TTC549 (cell line): ENCODE data around the gene FBRSL1.
"Not testable (repeated sequence)": the region's sequence is repeated elsewhere in the genome, so short reads cannot be mapped to it uniquely, and the experiment has no call there.

Source experiments
- FAIRE-seq: peaks from 2 replicates; lab custom pipeline; 2012; peaks lifted over from hg19 to GRCh38; lab: Jason Lieb, UNC

FBRSL1 gene

DNA sequence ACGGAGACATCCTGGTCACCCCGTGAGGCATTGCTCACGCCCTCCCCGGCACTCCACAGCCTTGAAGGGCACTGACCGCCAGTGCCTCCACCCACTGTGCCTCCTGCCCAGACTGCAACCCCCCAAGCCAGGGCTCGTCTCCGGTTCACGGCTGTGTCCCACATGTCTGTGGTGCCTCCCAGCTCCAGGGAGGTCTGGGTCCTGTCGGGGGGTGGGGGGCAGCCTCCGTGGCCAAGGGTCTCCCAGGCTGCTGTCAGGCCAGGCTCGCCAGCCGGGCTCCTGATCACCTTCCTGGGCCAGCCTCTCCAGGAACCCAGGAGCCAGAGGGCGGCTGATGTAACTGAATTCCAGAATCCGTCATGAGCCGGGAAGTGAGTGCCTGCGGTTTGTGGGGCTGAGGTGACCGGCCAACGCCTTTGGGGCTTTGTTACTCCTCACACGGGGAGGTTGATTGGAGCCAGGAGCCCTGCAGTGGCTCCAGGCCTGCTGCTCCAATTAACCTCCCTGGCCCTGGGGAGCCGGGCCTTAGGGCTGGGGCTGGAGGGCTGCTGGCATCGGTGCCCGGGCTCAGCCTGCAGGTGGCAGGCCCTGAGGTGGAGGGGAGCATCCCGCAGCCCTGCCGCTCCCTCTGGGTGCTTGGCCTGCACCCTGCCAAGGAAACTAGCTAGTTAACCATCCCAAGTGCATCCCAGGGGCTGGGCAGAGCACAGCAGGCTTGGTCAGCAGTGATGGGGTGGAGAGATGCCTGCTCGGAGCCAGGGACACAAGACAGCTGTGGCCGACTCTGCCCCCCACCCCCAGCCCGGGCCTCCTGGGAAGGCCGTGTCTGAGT is 36.4 kb upstream of the FBRSL1 start:
- no peak for FAIRE-seq

DNA sequence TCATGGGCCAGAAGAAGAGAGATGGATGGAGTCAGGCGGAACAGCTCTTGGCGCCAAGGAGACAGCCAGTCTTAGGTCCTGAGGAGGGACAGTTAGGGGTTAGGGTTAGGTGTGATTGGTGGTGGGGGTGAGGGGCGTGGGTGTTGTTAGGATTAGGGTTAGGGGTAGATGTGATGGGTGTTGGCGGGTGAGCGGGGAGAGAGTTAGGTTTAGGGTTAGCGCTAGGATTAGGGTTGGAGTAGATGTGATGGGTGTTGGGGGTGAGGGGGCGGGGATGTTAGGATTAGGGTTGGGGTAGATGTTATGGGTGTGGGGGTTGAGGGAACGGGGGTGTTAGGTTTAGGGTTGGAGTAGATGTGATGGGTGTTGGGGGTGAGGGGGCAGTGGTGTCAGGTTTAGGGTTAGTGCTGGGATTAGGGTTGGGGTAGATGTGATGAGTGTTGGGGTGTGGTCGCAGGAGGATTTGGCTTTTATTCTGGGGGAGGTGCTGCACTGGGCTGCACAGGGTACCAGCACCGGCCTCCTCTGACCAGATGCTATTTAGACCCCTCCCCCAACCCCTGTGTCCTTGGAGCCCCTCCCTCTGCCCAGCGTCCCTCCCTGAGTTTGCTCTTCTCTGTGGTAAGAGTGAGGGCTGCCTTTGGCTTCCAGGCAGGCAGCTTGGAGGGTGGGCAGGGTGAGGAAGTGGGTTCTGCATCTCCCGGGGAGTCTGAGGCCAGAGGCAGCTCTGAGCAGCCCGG is 35.6 kb upstream of the FBRSL1 start:
- FAIRE-seq = no peak

DNA sequence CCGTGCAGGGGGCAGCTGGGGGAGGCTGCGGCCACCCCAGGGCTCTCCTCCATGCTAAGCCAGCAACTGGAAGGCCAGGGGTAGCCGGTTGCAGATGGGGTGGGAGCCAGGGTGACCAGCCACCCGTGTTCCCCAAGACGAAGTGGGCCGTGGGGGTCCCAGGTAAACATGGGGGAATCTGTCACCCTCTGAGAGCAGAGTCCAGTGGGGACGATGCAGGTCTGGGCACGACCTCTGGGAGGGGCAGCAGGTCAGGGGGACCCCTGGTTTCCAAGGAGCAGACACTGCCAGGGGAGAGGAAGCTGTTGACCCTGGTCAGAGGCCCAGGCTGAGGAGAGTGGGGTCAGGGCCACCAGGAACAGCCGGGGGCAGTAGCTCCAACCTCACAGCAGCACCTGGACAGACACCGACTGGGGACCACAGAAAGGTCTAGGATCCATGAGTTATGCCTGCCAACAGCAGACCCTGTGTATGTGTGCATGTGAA is 35.0 kb upstream of the FBRSL1 start:
- FAIRE-seq = no peak

DNA sequence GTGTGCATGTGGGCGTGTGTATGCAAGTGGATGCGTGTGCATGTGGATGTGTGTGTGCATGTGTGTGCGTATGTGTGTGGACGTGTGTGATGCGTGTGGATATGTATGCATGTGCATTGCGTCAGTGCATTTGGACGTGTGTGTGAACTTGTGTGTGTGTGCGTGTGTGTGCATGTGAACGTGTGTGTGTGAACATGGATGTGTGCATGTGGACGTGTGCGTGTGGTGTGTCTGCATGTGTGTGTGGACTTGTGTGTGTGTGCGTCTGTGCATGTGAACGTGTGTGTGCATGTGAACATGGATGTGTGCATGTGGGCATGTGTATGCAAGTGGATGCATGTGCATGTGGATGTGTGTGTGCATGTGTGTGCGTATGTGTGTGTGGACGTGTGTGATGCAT is 34.4 kb upstream of the FBRSL1 start:
- no peak for FAIRE-seq

DNA sequence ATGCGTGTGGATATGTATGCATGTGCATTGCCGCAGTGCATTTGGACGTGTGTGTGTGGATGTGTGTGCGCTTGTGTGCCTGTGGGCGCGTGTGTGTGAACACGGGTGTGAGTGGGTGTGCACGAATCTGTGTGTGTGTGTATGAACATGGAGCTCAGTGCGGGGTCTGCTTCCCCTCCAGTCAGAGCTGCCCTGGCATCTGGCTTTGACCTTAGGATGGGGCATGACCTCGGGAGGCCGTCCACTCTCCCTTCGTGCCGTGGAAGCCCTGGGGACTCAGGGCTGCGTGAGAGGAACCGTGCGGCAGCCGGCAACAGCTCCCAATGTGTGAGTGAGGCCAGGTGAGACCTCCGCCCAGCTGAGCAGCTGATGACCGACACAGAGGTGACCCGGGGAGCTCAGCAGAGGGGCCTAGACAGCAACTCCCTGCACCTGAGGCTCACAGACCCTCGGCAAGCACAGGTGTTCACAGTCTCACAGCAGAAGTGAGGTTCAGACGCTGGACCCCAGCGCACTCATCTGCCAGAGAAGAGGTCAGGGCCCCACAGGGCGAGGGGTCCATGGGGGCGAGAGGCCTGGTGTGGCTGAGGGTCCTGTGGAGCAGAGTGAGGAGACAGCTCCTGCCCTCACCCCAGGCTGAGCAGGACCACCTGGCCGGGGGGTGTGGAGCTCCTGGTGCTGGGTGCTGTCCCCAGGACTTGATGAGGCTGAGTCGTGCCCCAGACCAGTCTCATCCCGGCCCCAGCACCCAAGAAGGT is 33.6 kb upstream of the FBRSL1 start:
- FAIRE-seq = no peak

DNA sequence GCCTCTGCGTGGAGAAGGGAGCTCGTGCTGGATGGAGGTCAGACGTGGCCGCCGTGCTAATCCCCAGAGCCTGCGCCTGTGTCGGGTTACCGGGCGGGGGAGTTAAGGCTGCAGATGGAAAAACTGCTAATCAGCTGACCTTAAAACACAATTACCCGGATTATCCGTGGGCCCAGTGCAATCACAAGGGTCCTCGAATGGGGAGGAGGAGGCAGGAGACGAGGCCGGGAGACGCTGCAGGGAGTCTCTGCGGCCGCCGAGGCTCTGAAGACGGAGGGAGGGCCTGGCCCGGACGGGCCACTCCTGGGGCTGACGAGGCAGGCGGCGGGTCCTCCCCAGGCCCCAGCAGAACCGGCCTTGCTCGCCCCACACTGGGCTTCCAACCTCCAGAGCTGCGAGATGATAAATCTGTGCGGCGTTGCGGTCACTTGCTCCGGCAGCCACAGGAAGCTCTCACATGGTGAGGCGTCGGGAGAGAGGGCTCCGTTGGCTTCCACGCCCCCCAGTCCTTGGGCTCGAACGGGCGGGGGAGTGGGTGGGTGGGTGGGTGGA is 32.9 kb upstream of the FBRSL1 start:
- no peak for FAIRE-seq

DNA sequence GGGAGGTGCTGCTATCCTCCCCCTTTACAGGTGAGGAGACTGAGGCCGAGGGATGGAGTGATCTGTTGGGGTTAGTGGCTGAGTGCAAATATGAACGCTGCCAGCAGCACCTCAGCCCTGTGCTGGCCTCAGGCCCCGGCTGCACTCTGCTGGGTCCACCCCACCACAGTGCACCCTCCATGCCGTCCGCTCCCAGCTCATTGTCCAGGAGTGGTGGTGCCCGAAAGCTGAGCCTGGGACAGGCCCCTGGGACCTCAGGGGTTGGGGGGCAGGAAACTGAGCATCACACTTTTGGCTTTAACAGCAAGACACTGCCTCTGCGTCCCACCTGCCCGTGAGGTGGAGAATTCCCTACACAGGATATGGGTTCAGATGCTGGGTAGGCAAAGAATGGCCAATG is 31.5 kb upstream of the FBRSL1 start:
- FAIRE-seq = no peak

DNA sequence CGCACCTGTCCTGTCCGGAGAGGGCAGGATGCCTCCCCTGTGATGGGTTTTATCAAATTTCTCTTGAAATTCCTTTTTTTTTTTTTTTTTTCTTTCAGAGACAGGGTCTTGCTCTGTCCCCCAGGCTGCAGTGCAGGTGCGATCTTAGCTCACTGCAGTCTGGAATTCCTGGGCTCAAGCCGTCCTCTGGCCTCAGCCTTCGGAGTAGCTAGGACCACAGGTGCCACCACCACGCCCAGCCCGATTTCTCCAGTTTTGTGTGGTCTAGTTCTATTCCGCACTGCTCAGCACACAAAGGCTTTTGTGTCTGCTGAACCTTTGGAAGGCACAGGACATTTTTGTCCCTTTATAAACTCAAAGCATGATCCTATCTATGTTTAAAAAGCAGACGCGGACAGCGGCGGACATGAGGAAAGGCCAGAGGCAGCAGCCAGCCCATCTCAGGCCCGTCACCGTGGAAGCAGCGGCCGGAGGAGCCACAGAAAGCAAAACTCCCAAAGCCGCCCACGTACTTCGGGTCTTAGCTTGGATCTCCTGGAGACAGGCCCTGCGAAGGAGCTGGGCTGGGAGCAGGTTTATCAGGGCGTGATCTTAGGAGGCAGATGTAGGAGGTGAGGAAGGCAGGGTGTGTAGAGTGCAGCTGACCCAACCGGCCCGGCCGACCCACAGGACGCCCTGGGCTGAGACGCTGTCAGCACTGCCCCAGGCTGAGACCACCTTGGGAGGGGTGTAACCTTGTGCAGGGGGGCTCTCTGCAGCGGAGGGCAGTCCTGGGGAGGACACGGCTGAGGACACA is 30.9 kb upstream of the FBRSL1 start:
- FAIRE-seq = no peak

DNA sequence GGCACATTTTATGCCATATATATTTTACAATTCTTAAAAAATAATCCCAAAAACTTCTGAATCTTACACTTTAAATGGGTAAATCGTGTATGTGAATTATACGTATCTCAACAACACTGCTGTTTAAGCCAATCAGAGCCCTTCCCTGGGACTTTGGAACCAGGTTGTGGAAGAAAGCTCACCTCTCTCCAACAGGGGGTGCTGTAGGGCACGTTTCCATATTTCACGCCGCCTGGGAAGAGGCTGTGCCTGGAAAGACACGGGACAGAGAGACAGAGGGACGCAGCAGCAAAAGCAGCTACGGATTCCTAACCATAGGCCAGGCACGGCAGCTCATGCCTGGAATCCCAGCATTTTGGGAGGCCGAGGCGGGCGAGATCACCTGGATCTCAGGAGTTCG is 29.4 kb upstream of the FBRSL1 start:
- no peak for FAIRE-seq

DNA sequence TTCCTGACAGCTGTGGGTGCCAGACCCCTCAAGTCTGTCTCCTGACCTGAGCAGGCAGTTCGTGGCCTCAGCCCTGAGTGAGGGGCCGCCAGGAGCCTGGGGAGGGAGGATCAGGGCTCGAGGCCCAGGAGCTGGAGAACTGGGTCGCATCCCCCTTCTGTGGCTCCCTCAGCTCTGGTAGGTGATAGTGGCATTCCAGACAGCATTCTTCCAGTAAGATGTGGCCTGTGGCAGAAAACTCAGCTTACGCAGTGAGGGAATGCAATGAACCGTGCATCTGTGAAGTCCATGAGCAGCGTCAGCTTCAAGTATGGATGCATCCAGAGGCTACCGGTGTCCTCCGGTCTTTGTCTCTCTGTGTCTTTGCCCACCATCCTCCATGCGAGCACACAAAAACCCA is 28.4 kb upstream of the FBRSL1 start:
- no peak for FAIRE-seq

DNA sequence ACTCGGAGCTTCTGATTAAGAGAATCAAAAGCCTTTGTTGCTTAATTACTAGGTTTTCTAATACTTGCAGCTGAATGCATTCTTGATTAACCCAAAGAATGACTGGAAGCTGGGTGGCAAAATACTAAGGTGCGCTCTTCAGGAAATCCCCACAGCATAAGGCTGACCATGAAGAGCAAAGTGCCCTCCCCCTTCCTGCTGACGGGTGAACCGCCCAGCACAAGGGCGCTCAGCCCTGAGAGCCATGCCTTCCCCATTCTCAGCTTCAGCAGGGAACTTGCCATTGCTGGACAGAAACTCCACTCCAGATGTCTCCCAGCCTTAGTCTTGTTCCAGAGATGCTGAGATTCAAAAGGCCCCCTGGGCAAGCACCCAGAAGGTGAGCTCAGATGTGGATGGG is 27.2 kb upstream of the FBRSL1 start:
- FAIRE-seq = no peak

DNA sequence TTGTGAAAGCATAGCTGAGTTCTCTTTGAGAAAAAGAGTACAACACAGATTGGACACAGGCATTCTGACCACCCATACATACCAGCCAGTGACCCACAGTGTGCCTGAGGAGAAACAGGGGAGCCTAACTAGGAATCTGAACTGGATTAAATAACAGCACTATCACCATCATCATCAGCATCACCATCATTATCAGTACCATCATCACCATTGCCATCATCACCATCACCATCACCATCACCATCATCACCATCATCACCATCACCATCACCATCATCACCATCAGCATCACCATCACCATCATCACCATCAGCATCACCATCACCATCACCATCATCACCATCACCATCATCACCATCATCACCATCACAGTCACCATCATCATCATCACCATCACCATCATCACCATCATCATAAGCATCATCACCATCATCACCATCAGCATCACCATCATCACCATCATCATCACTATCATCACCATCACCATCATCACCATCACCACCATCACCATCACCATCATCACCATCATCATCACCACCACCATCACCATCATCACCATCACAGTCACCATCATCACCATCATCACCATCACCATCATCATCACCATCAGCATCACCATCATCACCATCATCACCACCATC is 26.5 kb upstream of the FBRSL1 start:
- not testable (repeated sequence) for FAIRE-seq

DNA sequence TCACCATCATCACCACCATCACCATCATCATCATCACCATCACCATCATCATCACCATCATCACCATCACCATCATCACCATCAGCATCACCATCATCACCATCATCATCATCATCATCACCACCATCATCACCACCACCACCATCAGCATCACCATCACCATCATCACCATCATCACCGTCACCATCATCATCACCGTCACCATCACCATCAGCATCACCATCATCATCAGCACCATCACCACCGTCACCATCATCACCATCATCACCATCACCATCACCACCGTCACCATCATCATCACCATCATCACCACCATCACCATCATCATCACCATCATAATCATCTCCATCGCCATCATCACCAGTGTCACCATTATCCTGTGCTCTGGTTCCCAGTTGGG is 25.6 kb upstream of the FBRSL1 start:
- not testable (repeated sequence) for FAIRE-seq

DNA sequence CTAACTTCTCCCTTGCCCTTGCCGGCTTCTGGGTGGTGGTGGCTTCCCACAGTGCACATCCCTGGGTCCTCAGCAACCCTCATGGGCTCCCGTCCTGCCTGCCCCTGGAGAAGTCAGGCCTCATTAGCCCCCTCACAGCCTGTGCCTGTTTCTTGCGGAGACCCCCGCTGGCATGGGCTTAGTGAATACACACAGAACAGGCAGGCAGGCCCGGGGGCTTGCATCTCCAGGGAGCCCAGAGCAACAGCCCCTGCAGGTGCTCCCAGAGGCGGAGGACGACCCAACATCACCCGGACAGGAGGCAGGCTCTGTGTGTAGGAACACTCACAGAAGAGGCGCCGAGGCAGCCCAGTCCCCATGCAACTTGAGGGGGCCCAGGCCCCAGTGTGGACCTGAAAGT is 25.1 kb upstream of the FBRSL1 start:
- FAIRE-seq = no peak

DNA sequence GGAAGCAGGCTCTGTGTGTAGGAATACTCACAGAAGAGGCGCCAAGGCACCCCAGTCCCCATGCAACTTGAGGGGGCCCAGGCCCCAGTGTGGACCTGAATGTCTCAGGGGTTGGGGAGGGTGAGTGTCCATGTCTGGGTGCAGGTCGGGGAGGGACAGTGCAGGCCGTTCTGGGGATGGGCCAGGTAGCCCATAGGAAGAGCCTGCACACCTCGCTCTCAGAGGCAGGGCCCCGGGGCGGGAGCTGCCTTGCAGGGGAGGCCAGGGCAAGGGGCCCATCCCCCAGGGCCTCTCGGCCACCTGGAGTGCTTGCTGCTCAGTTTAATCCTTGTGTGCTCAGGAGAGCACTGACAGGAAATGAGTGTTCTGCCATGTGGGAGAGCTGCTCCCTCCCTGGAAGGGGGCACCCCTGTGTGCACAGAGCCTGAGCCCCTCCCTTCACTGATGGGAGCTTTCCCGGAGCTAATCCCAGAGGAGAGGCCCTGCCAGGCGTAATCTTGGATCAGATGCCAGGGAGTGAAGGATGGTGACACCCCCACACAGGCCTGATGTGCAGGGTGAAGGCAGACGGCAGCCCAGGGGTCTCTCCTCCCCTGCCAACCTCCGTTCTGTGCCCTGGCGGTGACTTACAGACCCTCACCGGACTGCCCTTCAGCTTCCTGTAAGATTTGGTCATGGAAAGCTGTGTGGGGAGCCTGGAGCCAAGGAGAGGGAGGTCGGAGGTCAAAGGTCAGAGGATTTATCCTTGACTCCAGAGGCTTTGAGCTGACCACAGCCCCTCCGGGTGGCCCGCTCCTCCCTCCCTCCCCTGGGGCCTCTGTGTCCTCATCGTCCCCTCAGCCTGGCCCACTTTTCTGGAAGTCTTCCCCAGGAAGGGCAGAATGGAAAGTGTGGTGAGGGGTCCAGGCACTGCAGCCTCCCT is 24.4 kb upstream of the FBRSL1 start:
- no peak for FAIRE-seq

DNA sequence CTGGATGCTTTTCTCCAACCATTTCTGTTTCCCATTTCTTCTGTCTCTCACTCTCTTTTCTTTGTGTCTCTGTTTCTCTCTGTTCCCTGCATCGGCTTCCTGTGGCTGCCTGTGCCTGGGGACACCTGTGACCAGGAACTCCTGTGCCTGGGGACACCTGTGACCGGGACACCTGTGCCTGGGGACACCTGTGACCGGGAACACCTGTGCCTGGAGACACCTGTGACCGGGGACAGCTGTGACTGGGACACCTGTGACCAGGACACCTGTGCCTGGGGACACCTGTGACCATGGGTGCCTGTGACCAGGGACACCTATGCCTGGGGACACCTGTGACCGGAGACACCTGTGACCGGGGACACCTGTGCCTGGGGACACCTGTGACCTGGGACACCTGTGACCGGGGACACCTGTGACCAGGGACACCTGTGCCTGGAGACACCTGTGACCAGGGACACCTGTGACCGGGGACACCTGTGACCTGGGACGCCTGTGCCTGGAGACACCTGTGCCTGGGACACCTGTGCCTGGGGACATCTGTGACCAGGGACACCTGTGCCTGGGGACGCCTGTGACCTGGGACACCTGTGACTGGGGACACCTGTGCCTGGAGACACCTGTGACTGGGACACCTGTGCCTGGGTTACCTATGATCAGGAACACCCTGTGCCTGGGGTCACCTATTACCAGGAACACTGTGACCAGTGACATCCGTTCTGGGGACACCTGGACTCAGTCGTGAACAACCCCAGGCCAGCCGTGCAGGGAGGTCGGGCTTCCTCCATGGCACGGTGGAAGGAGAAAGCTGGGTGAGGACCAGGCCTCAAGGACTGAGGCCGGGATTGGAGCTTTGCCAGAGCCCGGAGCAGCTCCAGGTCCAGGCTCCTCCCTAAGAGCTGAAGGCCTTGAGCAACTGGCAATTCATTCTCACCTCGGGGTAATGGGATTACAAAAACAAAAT is 23.4 kb upstream of the FBRSL1 start:
- FAIRE-seq = no peak

DNA sequence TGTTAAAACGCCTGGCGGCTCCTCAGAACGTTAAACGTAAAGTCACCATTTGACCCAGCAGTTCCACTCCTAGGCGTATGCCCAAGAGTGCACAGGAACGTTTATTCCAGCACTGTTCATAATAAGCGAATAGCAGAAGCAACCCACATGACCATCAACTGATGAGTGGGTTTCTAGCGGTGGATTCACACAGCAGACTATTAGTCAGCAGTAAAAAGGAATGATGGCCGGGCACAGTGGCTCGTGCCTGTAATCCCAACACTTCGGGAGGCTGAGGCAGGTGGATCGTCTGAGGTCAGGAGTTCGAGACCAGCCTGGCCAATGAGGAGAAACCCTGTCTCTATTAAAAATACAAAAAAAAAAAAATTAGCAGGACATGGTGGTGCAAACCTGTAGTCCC is 22.4 kb upstream of the FBRSL1 start:
- FAIRE-seq = no peak

DNA sequence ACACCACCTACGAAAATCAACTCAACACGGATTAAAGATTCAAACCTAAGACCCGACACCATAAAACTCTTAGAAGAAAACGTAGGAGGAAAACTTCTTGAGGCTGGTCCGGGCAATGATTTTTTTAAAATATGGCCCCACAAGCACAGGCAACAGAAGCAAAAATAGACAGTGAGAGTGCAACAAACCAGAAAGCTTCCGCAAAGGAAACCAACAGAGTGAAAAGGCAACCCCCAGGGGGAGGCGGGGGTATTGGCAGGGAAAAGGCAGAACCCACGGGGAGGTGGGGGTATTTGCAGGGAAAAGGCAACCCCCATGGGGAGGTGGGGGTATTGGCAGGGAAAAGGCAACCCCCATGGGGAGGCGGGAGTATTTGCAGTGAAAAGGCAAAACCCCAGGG is 20.5 kb upstream of the FBRSL1 start:
- FAIRE-seq = no peak

DNA sequence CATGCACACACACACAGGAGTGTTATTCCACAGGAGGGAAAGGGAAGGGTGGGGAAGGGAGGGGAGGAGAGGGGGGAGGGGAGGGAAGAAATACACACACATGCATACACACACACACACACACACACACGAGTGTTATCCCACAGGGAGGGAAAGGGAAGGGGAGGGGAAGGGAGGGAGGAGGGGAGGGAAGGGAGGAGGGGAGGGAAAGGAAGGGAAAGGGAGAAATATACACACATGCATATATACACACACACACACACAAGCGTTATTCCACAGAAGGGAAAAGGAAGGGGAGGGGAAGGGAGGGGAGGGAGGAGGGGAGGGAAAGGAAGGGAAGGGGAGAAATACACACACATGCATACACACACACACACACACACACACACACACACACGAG is 19.6 kb upstream of the FBRSL1 start:
- FAIRE-seq = no peak
